GM12801 (cell line): ENCODE results near the gene KYNU.

Source experiments
- CTCF ChIP-seq: IDR thresholded peaks from one replicate; pipeline ENCODE4 v1.5.1; 2011; ENCODE audit warnings: control low read depth; ENCODE audit not compliant: insufficient read length; ENCODE audit errors: extremely low read depth

The KYNU gene

GRCh38 chr2:143071185-143071876 is 193.9 kb downstream of the KYNU start:
- no peak for TF ChIP-seq CTCF

GRCh38 chr2:143075711-143076110 is 198.2 kb downstream of the KYNU start:
- TF ChIP-seq CTCF, result no peak

- TF ChIP-seq CTCF, result no peak
Measured at GRCh38 chr2:143078104-143078503, 200.6 kb downstream of the KYNU start.

DNA sequence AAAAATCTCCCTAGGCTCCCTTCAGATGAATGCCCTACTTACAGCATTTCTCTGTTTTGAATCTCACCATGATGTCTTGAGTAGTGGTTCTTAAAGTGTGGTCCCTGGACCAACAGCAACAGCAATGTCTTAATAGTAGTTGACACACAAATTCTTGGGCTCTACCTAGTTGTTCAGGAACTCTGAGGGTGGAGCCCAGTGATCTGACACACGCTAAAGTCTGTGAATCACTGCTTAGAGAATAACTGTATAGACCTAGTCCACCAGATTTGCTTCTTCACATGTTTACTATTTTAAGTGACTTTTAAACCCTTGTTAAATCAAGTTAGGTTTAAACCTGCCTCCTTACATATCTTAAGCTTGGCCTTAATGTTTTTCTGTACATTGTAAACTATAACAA is 204.2 kb downstream of the KYNU start:
- TF ChIP-seq CTCF, result no peak

DNA sequence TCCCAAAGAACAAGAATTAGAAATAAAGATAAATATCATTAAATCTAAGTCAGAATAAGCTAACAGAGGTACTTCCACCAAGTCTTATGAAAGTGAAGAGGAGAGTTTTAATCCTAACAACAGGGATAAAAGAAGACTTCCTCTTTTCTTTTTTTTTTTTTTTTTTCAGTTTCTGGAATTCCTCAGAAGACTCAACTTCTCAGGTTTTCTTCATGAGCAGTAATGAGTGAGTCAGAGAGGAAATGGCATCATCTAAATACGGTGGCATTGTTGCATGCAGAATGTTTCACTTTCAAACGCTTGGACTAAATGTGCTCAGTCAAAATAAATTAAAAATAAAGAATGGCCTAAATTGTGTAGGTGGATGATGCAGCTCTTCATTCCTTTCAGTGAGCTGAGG is 206.2 kb downstream of the KYNU start:
- TF ChIP-seq CTCF, result no peak

DNA sequence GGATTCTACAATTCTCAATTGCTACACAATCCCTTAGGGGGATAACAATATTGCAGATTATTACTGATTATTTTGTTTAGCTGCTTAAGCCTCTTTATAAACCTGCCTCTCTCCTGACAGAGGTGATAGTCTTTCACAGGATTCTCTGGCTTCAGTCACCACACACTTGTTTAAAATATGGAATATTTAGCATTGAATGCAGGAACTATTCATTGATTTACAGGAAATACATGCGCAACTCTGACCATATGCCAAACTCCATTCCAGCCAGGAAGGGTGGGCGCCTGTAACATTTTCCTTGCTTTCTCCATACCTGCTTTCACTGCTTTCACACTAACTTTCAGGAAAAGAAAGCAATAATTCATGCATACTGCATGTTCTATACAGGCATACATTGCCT is 207.0 kb downstream of the KYNU start:
- TF ChIP-seq CTCF, result no peak

DNA sequence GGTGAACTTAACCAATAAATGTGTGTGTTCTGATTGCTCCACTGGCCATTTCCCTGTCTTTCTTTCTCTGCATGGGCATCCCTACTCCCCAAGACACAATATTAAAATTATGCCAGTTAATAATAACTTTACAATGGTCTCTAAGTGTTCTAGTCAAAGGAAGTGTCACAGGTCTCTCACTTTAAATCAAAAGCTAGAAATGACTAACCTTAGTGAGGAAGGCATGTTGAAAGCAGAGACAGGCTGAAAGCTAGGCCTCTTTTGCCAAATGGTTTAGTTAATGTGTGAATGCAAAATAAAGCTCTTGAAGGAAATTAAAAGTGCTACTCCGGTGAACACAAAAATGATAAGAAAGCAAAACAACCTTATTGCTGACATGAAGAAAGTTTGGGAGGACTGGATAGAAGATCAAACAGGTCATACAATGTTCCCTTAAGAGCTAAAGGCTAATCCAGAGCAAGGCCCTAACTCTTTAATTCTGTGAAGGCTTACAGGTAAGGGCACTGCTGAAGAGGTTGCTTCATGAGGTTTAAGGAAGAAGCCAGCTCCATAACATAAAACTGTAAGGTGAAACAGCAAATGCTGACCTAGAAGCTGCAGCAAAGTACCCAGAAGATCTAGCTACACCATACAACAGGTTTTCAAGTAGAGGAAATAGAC is 207.8 kb downstream of the KYNU start:
- no peak for TF ChIP-seq CTCF
